ENCODE results near the gene SPEG.

Gene SPEG

DNA sequence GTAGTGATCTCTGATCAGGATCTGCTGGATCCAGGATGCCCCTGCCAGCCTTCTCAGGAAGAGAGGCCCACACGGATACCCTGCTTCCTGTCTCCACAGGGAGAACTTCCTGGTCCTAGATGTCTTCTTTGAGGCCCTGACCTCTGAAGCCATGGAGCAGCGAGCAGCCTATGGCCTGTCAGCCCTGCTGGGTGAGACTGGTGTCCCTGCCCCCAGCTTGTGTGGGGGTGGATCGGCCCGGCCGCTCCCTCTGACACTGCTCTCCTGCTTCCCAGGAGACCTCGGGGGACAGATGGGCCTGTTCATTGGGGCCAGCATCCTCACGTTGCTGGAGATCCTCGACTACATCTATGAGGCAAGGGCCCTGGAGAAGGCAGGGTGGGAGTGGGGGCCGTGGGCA, 102.3 kb downstream of the SPEG start:
- ATAC-seq = no peak
- TF ChIP-seq SNAI2 (CRISPR knock-in tag; IDR thresholded peaks at IDR 0.05) = no peak
- TF ChIP-seq ZNF565 (CRISPR knock-in tag; conservative IDR thresholded peaks at IDR 0.05; ENCODE audit: low read depth) = no peak
- no peak for TF ChIP-seq BACH2 (CRISPR knock-in tag; IDR thresholded peaks at IDR 0.05; ENCODE audit: borderline replicate concordance)
- TF ChIP-seq, protein P1, sequence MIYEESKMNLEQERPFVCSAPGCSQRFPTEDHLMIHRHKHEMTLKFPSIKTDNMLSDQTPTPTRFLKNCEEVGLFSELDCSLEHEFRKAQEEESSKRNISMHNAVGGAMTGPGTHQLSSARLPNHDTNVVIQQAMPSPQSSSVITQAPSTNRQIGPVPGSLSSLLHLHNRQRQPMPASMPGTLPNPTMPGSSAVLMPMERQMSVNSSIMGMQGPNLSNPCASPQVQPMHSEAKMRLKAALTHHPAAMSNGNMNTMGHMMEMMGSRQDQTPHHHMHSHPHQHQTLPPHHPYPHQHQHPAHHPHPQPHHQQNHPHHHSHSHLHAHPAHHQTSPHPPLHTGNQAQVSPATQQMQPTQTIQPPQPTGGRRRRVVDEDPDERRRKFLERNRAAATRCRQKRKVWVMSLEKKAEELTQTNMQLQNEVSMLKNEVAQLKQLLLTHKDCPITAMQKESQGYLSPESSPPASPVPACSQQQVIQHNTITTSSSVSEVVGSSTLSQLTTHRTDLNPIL (CRISPR knock-in tag; IDR thresholded peaks at IDR 0.05; ENCODE audit: low read depth) = no peak
- TF ChIP-seq, protein P2, sequence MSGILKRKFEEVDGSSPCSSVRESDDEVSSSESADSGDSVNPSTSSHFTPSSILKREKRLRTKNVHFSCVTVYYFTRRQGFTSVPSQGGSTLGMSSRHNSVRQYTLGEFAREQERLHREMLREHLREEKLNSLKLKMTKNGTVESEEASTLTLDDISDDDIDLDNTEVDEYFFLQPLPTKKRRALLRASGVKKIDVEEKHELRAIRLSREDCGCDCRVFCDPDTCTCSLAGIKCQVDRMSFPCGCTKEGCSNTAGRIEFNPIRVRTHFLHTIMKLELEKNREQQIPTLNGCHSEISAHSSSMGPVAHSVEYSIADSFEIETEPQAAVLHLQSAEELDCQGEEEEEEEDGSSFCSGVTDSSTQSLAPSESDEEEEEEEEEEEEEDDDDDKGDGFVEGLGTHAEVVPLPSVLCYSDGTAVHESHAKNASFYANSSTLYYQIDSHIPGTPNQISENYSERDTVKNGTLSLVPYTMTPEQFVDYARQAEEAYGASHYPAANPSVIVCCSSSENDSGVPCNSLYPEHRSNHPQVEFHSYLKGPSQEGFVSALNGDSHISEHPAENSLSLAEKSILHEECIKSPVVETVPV (CRISPR knock-in tag; IDR thresholded peaks at IDR 0.05) = no peak
- TF ChIP-seq, protein P3, sequence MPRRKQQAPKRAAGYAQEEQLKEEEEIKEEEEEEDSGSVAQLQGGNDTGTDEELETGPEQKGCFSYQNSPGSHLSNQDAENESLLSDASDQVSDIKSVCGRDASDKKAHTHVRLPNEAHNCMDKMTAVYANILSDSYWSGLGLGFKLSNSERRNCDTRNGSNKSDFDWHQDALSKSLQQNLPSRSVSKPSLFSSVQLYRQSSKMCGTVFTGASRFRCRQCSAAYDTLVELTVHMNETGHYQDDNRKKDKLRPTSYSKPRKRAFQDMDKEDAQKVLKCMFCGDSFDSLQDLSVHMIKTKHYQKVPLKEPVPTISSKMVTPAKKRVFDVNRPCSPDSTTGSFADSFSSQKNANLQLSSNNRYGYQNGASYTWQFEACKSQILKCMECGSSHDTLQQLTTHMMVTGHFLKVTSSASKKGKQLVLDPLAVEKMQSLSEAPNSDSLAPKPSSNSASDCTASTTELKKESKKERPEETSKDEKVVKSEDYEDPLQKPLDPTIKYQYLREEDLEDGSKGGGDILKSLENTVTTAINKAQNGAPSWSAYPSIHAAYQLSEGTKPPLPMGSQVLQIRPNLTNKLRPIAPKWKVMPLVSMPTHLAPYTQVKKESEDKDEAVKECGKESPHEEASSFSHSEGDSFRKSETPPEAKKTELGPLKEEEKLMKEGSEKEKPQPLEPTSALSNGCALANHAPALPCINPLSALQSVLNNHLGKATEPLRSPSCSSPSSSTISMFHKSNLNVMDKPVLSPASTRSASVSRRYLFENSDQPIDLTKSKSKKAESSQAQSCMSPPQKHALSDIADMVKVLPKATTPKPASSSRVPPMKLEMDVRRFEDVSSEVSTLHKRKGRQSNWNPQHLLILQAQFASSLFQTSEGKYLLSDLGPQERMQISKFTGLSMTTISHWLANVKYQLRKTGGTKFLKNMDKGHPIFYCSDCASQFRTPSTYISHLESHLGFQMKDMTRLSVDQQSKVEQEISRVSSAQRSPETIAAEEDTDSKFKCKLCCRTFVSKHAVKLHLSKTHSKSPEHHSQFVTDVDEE (CRISPR knock-in tag; IDR thresholded peaks at IDR 0.05) = no peak
- no peak for TF ChIP-seq ZNF70 (CRISPR knock-in tag; IDR thresholded peaks at IDR 0.05)
- no peak for TF ChIP-seq ESRRG (CRISPR knock-in tag; IDR thresholded peaks at IDR 0.05)

DNA sequence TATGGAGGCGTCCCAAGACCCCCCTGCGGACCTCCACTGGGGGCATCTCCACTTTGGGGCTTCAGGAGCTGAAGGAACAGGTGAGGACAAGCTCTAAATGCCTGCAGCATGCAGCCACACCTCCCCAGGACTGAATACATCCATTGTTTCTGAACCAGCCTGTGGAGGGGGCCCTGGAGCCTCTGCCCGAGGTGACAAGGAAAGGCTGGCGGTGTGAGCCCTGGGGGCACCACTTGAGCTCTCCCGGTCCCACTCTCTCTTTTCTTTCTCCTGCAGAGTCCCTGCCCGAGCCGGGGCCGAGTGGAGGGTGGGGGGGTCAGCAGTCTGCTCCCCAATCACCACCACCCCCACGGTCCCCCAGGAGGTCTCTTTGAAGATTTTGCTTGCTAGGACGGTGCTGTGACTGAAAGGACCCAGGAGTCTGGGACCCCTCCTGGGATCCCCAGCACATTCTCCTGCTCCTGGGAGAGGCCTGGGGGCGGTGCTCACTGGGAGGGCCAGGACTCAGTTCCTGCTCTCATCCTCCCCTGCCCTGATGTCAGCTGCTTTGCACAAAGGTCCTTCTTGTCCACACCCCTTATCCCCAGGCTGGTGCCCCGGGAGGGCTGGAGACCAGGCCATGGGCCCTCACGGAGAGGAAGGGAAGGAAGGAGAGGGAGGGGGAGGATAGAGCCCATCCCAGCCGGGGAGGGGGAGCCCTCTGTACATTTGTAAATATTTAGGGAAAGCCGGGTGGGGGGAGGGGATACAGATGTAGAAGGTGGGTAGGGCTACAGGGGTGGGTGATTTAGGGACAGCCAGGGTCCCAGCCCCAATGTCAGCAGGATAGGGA, 103.2 kb downstream of the SPEG start:
- no peak for ATAC-seq
- no peak for TF ChIP-seq BACH2 (CRISPR knock-in tag; IDR thresholded peaks at IDR 0.05; ENCODE audit: borderline replicate concordance)
- TF ChIP-seq, protein P4, sequence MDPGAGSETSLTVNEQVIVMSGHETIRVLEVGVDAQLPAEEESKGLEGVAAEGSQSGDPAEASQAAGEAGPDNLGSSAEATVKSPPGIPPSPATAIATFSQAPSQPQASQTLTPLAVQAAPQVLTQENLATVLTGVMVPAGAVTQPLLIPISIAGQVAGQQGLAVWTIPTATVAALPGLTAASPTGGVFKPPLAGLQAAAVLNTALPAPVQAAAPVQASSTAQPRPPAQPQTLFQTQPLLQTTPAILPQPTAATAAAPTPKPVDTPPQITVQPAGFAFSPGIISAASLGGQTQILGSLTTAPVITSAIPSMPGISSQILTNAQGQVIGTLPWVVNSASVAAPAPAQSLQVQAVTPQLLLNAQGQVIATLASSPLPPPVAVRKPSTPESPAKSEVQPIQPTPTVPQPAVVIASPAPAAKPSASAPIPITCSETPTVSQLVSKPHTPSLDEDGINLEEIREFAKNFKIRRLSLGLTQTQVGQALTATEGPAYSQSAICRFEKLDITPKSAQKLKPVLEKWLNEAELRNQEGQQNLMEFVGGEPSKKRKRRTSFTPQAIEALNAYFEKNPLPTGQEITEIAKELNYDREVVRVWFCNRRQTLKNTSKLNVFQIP (CRISPR knock-in tag; IDR thresholded peaks at IDR 0.05; ENCODE audit: borderline replicate concordance, low read depth) = no peak
- no peak for TF ChIP-seq OSR1 (CRISPR knock-in tag; IDR thresholded peaks at IDR 0.05)

DNA sequence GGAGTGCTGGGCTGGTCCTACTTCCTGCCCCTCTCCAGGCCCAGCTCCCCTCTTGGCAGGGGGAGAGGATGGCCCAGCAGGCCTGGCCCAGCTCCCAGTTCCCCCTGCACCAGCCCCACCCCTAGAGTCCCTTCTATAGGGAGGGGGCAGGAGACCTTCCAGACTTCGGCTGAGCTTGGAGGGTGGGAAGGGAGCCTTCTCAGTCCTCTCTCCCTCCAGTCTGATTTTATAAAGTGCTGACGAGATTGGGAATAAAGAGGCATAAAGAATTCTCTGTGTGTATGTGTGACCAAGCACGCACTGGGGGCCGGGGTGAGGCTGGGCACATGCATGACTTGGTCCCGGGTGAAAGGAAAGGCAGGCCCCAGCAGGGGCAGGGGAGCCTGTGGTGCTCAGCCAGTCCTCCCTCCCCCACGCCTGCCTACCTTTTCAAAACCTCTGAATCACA, 103.9 kb downstream of the SPEG start:
- no peak for ATAC-seq
- TF ChIP-seq, protein P1 (CRISPR knock-in tag; IDR thresholded peaks at IDR 0.05; ENCODE audit: low read depth) = no peak
- no peak for TF ChIP-seq PPARA (CRISPR knock-in tag; IDR thresholded peaks at IDR 0.05; ENCODE audit: borderline replicate concordance)
- no peak for TF ChIP-seq ESRRG (CRISPR knock-in tag; IDR thresholded peaks at IDR 0.05)
- no peak for TF ChIP-seq ISL1 (CRISPR knock-in tag; IDR thresholded peaks at IDR 0.05)
- TF ChIP-seq TOX (CRISPR knock-in tag; IDR thresholded peaks at IDR 0.05; ENCODE audit: borderline replicate concordance) = no peak
- TF ChIP-seq, protein P3 (CRISPR knock-in tag; IDR thresholded peaks at IDR 0.05) = no peak
- no peak for TF ChIP-seq ARNTL (CRISPR knock-in tag; IDR thresholded peaks at IDR 0.05; ENCODE audit: borderline replicate concordance, low read depth)

All from SK-N-SH treated with all-trans-retinoic acid at 6 μM for 48 hours (cell line).